Osteoblast (primary cell): ENCODE measurements around the gene VPS13A. TPM values are rescaled to one million over a fixed set of nuclear protein-coding genes. Genes with fewer than 3 reads are reported as not detected.

ENCODE experiments used
- DNase-seq: peaks from one replicate; pipeline ENCODE4 v3.0.0; 2011; ENCODE audit warnings: low spot score, mixed read lengths; ENCODE audit not compliant: insufficient read length; ENCODE audit errors: missing footprints
- H2AFZ ChIP-seq: 2 replicates; pipeline ENCODE4 v1.6.0; 2011; ENCODE audit warnings: mild to moderate bottlenecking, low read length
- H3K27ac ChIP-seq: 2 replicates; pipeline ENCODE4 v1.5.1; 2011; ENCODE audit warnings: mild to moderate bottlenecking, low read depth, low read length, moderate library complexity
- H3K27me3 ChIP-seq: 2 replicates; pipeline ENCODE4 v1.6.0; 2012; ENCODE audit warnings: mild to moderate bottlenecking, control low read depth, inconsistent platforms, low read length, moderate library complexity; ENCODE audit not compliant: insufficient read depth
- H3K36me3 ChIP-seq: 2 replicates; pipeline ENCODE4 v1.5.1; 2011; ENCODE audit warnings: mild to moderate bottlenecking, low read length, control low read depth, moderate library complexity; ENCODE audit not compliant: insufficient read depth
- H3K4me1 ChIP-seq: 2 replicates; pipeline ENCODE4 v1.5.1; 2011; ENCODE audit warnings: mild to moderate bottlenecking, low read length, control low read depth, moderate library complexity; ENCODE audit not compliant: insufficient read depth
- H3K4me2 ChIP-seq: 2 replicates; pipeline ENCODE4 v1.6.0; 2011; ENCODE audit warnings: mild to moderate bottlenecking, low read length; ENCODE audit not compliant: insufficient read depth
- H3K4me3 ChIP-seq: fragments of 200-600 bp; sonication (generic); 3 replicates; pipeline ENCODE4 v1.5.1; 2012; ENCODE audit warnings: mild to moderate bottlenecking, low read length, inconsistent platforms; ENCODE audit not compliant: insufficient read depth
- H3K79me2 ChIP-seq: 2 replicates; pipeline ENCODE4 v1.6.0; 2012; ENCODE audit warnings: mild to moderate bottlenecking, low read length, control low read depth, inconsistent platforms; ENCODE audit not compliant: insufficient read depth
- H3K9me3 ChIP-seq: 2 replicates; pipeline ENCODE4 v1.5.1; 2011; ENCODE audit warnings: low read depth, low read length, control low read depth
- H4K20me1 ChIP-seq: 2 replicates; pipeline ENCODE4 v1.6.0; 2012; ENCODE audit warnings: mild to moderate bottlenecking, low read length, control low read depth; ENCODE audit not compliant: insufficient read depth
- CTCF ChIP-seq: IDR thresholded peaks from 2 replicates; pipeline ENCODE4 v1.5.1; 2011; ENCODE audit warnings: mild to moderate bottlenecking, low read depth, low read length, moderate library complexity; ENCODE audit errors: extremely low read depth
- total RNA-seq: library from RNA; depleted of rRNA; stranded (reverse); fragments of >200 nt; gene quantifications from 2 replicates; pipeline ENCODE4 v1.2.3, GENCODE V29; 2012

The VPS13A gene
- total RNA-seq, 1 donor = 60.4 TPM

- TF ChIP-seq CTCF = no peak
- no peak for DNase-seq
- Histone ChIP-seq H3K4me2 (no peak overlapping the region), H3K27ac (no peak overlapping the region), H3K4me3 (no peak overlapping the region), H3K79me2 (no peaks in the 10 kb centered on the region), H2AFZ (no peak overlapping the region), H3K9me3 (no peaks in the 10 kb centered on the region), H3K27me3 (no peaks in the 10 kb centered on the region), H3K4me1 (peaks cover 14% of the 10 kb centered on the region), H3K36me3 (no peaks in the 10 kb centered on the region), H4K20me1 (peaks cover 7% of the 10 kb centered on the region)
These were observed 44.1 kb downstream of the VPS13A start for GRCh38 chr9:77221431-77221830.

GRCh38 chr9:77224746-77225312, 47.5 kb downstream of the VPS13A start:
- no peak overlapping the region for H3K4me2 ChIP-seq
- H2AFZ ChIP-seq = no peak overlapping the region
- H3K36me3 ChIP-seq = peaks cover 14% of the 10 kb centered on the region
- peaks cover 4% of the 10 kb centered on the region for H3K4me1 ChIP-seq
- H3K27ac ChIP-seq = no peak overlapping the region
- TF ChIP-seq CTCF = no peak
- H3K4me3 ChIP-seq = no peak overlapping the region
- H3K9me3 ChIP-seq = no peaks in the 10 kb centered on the region
- no peaks in the 10 kb centered on the region for H3K79me2 ChIP-seq
- H3K27me3 ChIP-seq = no peaks in the 10 kb centered on the region
- DNase-seq = no peak
- H4K20me1 ChIP-seq = no peaks in the 10 kb centered on the region

GRCh38 chr9:77236693-77237092, 59.4 kb downstream of the VPS13A start:
- Histone ChIP-seq H3K27ac (no peak overlapping the region), H3K36me3 (peaks cover 4% of the 10 kb centered on the region), H3K4me1 (no peaks in the 10 kb centered on the region), H3K4me2 (no peak overlapping the region), H3K27me3 (no peaks in the 10 kb centered on the region), H2AFZ (no peak overlapping the region), H4K20me1 (no peaks in the 10 kb centered on the region), H3K9me3 (no peaks in the 10 kb centered on the region), H3K79me2 (no peaks in the 10 kb centered on the region), H3K4me3 (no peak overlapping the region)
- no peak for TF ChIP-seq CTCF
- DNase-seq = no peak

GRCh38 chr9:77237896-77238295, 60.6 kb downstream of the VPS13A start:
- H3K79me2 ChIP-seq = no peaks in the 10 kb centered on the region
- no peak for DNase-seq
- no peak overlapping the region for H3K27ac ChIP-seq
- H3K27me3 ChIP-seq = no peaks in the 10 kb centered on the region
- H4K20me1 ChIP-seq = no peaks in the 10 kb centered on the region
- no peak overlapping the region for H2AFZ ChIP-seq
- H3K4me1 ChIP-seq = no peaks in the 10 kb centered on the region
- peaks cover 4% of the 10 kb centered on the region for H3K36me3 ChIP-seq
- H3K4me2 ChIP-seq = no peak overlapping the region
- TF ChIP-seq CTCF = no peak
- no peak overlapping the region for H3K4me3 ChIP-seq
- H3K9me3 ChIP-seq = no peaks in the 10 kb centered on the region
